H1 (cell line): ENCODE results near the gene LRRC56. TPM values are rescaled to one million over a fixed set of nuclear protein-coding genes. Genes with fewer than 3 reads are reported as not detected.

ENCODE experiments used
- CTCF ChIA-PET: fragments of 300-600 bp; sonication (Branson Sonifier 250); formaldehyde crosslinking; loops from one replicate; lab custom pipeline; 2021; ENCODE audit not compliant: partially characterized antibody; lab: Charles Lee
- POLR2A ChIA-PET: fragments of 300-600 bp; sonication (Branson Sonifier 250); formaldehyde crosslinking; loops from one replicate; lab custom pipeline; 2021; ENCODE audit warnings: inconsistent platforms; ENCODE audit not compliant: partially characterized antibody; lab: Charles Lee
- DNase-seq, 2 experiments: peaks; one replicate each; pipeline versions ENCODE4 v3.0.0 to v3.0.0-alpha.2; 2010 to 2022; ENCODE audit warnings: low spot score in 2 of 2, low read depth in 1 of 2, mixed read lengths in 1 of 2
- FAIRE-seq: peaks from 2 replicates; lab custom pipeline; 2011; peaks lifted over from hg19 to GRCh38; lab: Jason Lieb, UNC
- H2AFZ ChIP-seq: 2 replicates; pipeline ENCODE4 v1.8.1; 2012; ENCODE audit warnings: low read length, inconsistent platforms
- H2AK5ac ChIP-seq: 2 replicates; pipeline ENCODE4 v1.6.1; 2013; ENCODE audit warnings: low read depth, low read length
- H2BK120ac ChIP-seq: replicated peaks from 2 replicates; pipeline ENCODE3; 2013; ENCODE audit warnings: low read depth, low read length, inconsistent platforms
- H2BK12ac ChIP-seq: 2 replicates; pipeline ENCODE4 v1.6.1; 2013; ENCODE audit warnings: low read depth, low read length
- H2BK15ac ChIP-seq: 2 replicates; pipeline ENCODE4 v1.6.1; 2013; ENCODE audit warnings: low read length
- H2BK20ac ChIP-seq: 2 replicates; pipeline ENCODE4 v1.6.1; 2013; ENCODE audit warnings: low read length
- H2BK5ac ChIP-seq: 2 replicates; pipeline ENCODE4 v1.6.1; 2013; ENCODE audit warnings: low read depth, low read length
- H3K14ac ChIP-seq: 2 replicates; pipeline ENCODE4 v1.6.1; 2013; ENCODE audit warnings: inconsistent platforms; ENCODE audit not compliant: insufficient read length
- H3K18ac ChIP-seq: 2 replicates; pipeline ENCODE4 v1.6.1; 2013; ENCODE audit warnings: low read length; ENCODE audit errors: extremely low read depth
- H3K23ac ChIP-seq: 2 replicates; pipeline ENCODE4 v1.6.1; 2013; ENCODE audit warnings: inconsistent platforms; ENCODE audit not compliant: insufficient read length
- H3K23me2 ChIP-seq: 2 replicates; pipeline ENCODE4 v1.6.1; 2013; ENCODE audit warnings: low read depth, low read length
- H3K27ac ChIP-seq: 2 replicates; pipeline ENCODE4 v1.6.1; 2011; ENCODE audit warnings: low read depth, low read length, inconsistent platforms
- H3K27me3 ChIP-seq, 4 experiments: replicated peaks in 1 of 4; 1 replicate in 1 of 4; 2 replicates in 3 of 4; pipeline versions ENCODE4 v1.6.1 to v1.8.1; 2011 to 2013; ENCODE audit warnings: low read length in 3 of 4, mild to moderate bottlenecking in 3 of 4, inconsistent platforms in 2 of 4, mixed read lengths in 2 of 4, moderate library complexity in 1 of 4; ENCODE audit not compliant: control insufficient read depth in 3 of 4, insufficient read depth in 3 of 4; ENCODE audit errors: extremely low read depth in 1 of 4
- H3K36me3 ChIP-seq, 4 experiments: 2 replicates each; pipeline versions ENCODE4 v1.6.1 to v1.8.1; 2011 to 2013; ENCODE audit warnings: mild to moderate bottlenecking in 4 of 4, low read length in 3 of 4, moderate library complexity in 2 of 4, control low read depth in 1 of 4, inconsistent platforms in 1 of 4; ENCODE audit not compliant: insufficient read depth in 4 of 4, control insufficient read depth in 2 of 4
- H3K4ac ChIP-seq: replicated peaks from 2 replicates; pipeline ENCODE3; 2013; ENCODE audit warnings: low read length, low read depth, mixed read lengths, inconsistent platforms; ENCODE audit not compliant: insufficient read length
- H3K4me1 ChIP-seq, 4 experiments: replicated peaks in 1 of 4; 1 replicate in 1 of 4; 2 replicates in 3 of 4; pipeline versions ENCODE4 v1.6.1 to v1.8.1; 2011 to 2013; ENCODE audit warnings: low read length in 3 of 4, inconsistent platforms in 2 of 4, mixed read lengths in 1 of 4; ENCODE audit not compliant: insufficient read depth in 4 of 4, control insufficient read depth in 3 of 4
- H3K4me2 ChIP-seq, 2 experiments: 2 replicates each; pipeline versions ENCODE4 v1.6.1 to v1.8.1; 2011 to 2013; ENCODE audit warnings: low read depth in 2 of 2, low read length in 2 of 2, control low read depth in 1 of 2, inconsistent platforms in 1 of 2, mild to moderate bottlenecking in 1 of 2; ENCODE audit not compliant: insufficient read depth in 1 of 2
- H3K4me3 ChIP-seq, 4 experiments: fragments of 200-600, 300-600 bp in 1 of 4; sonication (generic), shearing (Covaris generic), sonication (Bioruptor Twin) in 1 of 4; 2 replicates each; pipeline versions ENCODE4 v1.5.1 to v1.8.1; 2011 to 2016; ENCODE audit warnings: low read length in 4 of 4, low read depth in 3 of 4, control low read depth in 2 of 4, inconsistent platforms in 2 of 4, mild to moderate bottlenecking in 2 of 4, mixed read lengths in 1 of 4, moderate library complexity in 1 of 4; ENCODE audit not compliant: insufficient read depth in 2 of 4; ENCODE audit errors: extremely low read depth in 1 of 4
- H3K56ac ChIP-seq: replicated peaks from 2 replicates; pipeline ENCODE3; 2013; ENCODE audit warnings: low read depth, mild to moderate bottlenecking, mixed read lengths, low read length, inconsistent platforms; ENCODE audit not compliant: insufficient read length
- H3K79me1 ChIP-seq: 2 replicates; pipeline ENCODE4 v1.6.1; 2013; ENCODE audit warnings: low read depth, low read length, control low read depth
- H3K79me2 ChIP-seq, 2 experiments: 2 replicates each; pipeline versions ENCODE4 v1.6.1 to v1.8.1; 2012 to 2013; ENCODE audit warnings: low read length in 2 of 2, mild to moderate bottlenecking in 2 of 2, inconsistent platforms in 1 of 2; ENCODE audit not compliant: insufficient read depth in 2 of 2, control insufficient read depth in 1 of 2
- H3K9ac ChIP-seq, 4 experiments: replicated peaks in 1 of 4; 1 replicate in 1 of 4; 2 replicates in 3 of 4; pipeline versions ENCODE4 v1.6.1 to v1.8.1; 2011 to 2013; ENCODE audit warnings: low read depth in 3 of 4, low read length in 3 of 4, control low read depth in 2 of 4, mild to moderate bottlenecking in 2 of 4, moderate library complexity in 2 of 4, inconsistent platforms in 1 of 4; ENCODE audit errors: extremely low read depth in 1 of 4
- H3K9me3 ChIP-seq, 2 experiments: 2 replicates each; pipeline versions ENCODE4 v1.6.1 to v1.8.1; 2012 to 2013; ENCODE audit warnings: mild to moderate bottlenecking in 2 of 2, moderate library complexity in 2 of 2, control low read depth in 1 of 2, inconsistent platforms in 1 of 2, low read depth in 1 of 2, low read length in 1 of 2, mixed read lengths in 1 of 2; ENCODE audit not compliant: insufficient read depth in 2 of 2
- H4K20me1 ChIP-seq, 2 experiments: replicated peaks in 1 of 2; 2 replicates each; pipeline versions ENCODE3 to v1.8.1; 2011 to 2013; ENCODE audit warnings: inconsistent platforms in 2 of 2, low read length in 2 of 2, mild to moderate bottlenecking in 1 of 2; ENCODE audit not compliant: insufficient read depth in 2 of 2, control insufficient read depth in 1 of 2
- H4K5ac ChIP-seq: 2 replicates; pipeline ENCODE4 v1.6.1; 2013; ENCODE audit warnings: low read length, low read depth, mixed read lengths, inconsistent platforms; ENCODE audit not compliant: insufficient read length
- H4K8ac ChIP-seq: 2 replicates; pipeline ENCODE4 v1.8.0; 2013; ENCODE audit warnings: mild to moderate bottlenecking, moderate library complexity, low read length, inconsistent platforms; ENCODE audit not compliant: insufficient read depth; ENCODE audit errors: extremely low read depth
- H4K91ac ChIP-seq: replicated peaks from 2 replicates; pipeline ENCODE3; 2013; ENCODE audit warnings: low read length, mixed read lengths, inconsistent platforms; ENCODE audit not compliant: insufficient read length
- CHD1 ChIP-seq: IDR thresholded peaks from 2 replicates; pipeline ENCODE4 v1.6.1; 2012; ENCODE audit warnings: low read depth, low read length, improper control_type of control experiment
- HDAC2 ChIP-seq, 2 experiments: fragments of 300-600 bp in 1 of 2; sonication (generic) in 1 of 2; IDR thresholded peaks; 2 replicates each; pipeline ENCODE4 v1.6.1; 2011 to 2012; ENCODE audit warnings: low read depth in 2 of 2, low read length in 2 of 2, mild to moderate bottlenecking in 2 of 2, moderate library complexity in 2 of 2, borderline replicate concordance in 1 of 2, inconsistent platforms in 1 of 2
- RBBP5 ChIP-seq: IDR thresholded peaks from 2 replicates; pipeline ENCODE4 v1.7.1; 2012; ENCODE audit warnings: low read depth, mild to moderate bottlenecking, inconsistent platforms, low read length, moderate library complexity, borderline replicate concordance
- SAP30 ChIP-seq: fragments of 300-600 bp; sonication (generic); IDR thresholded peaks from 2 replicates; pipeline ENCODE4 v1.7.1; 2012; ENCODE audit warnings: low read length, moderate library complexity, mild to moderate bottlenecking, inconsistent platforms; ENCODE audit not compliant: insufficient read depth, insufficient replicate concordance
- SIN3A ChIP-seq, 2 experiments: IDR thresholded peaks in 1 of 2; conservative IDR thresholded peaks in 1 of 2; 2 replicates each; pipeline ENCODE4 v1.6.1; 2011 to 2012; ENCODE audit warnings: low read length in 2 of 2, improper control_type of control experiment in 1 of 2, low read depth in 1 of 2, mild to moderate bottlenecking in 1 of 2
- WGBS, 2 experiments: shearing (Covaris generic) in 1 of 2; methylation state at CpG; one replicate each; pipeline versions ENCODE4 v1.1.6 to v1.1.7; 2013 to 2015; ENCODE audit warnings: low lambda C conversion rate in 2 of 2, mixed read lengths in 2 of 2, inconsistent platforms in 1 of 2, low coverage in 1 of 2, missing lambda C conversion rate in 1 of 2; ENCODE audit not compliant: insufficient replicate concordance in 2 of 2, insufficient coverage in 1 of 2, insufficient read length in 1 of 2; ENCODE audit errors: extremely low coverage in 1 of 2, missing lambda C conversion rate in 1 of 2; 5-methylcytosine and 5-hydroxymethylcytosine counted together
- polyA plus RNA-seq, 7 experiments: library from polyadenylated mRNA; depleted of rRNA in 3 of 7; stranded (reverse) in 5 of 7; unstranded in 2 of 7; fragments of >200 nt in 5 of 7; fragments of 200-250 nt in 2 of 7; gene quantifications; 1 replicate in 5 of 7; 2 replicates in 1 of 7; 4 replicates in 1 of 7; pipeline versions ENCODE4 v1.2.1 to v1.2.3, GENCODE V29; 2011 to 2013; ENCODE audit warnings: missing spikeins in 2 of 7, mixed read lengths in 2 of 7
- total RNA-seq: library from RNA; stranded (reverse); fragmentation: NEBNext Ultra II Directional; extraction: Animal tissue kit (Norgen Biotek cat#: 25700); gene quantifications from 2 replicates; pipeline ENCODE4 v1.2.1, GENCODE V29; 2021
- TF ChIP-seq, protein P1 (sequence below): IDR thresholded peaks from 2 replicates; pipeline ENCODE4 v1.6.1; 2012; ENCODE audit warnings: low read length, inconsistent platforms
- TF ChIP-seq, protein P2 (sequence below): IDR thresholded peaks from 2 replicates; pipeline ENCODE4 v1.6.1; 2011; ENCODE audit warnings: low read length, improper control_type of control experiment

LRRC56 gene
- total and polyA plus RNA-seq, 2 of the 8 experiments (the other 6 are each of a cell fraction or from before 2014, with no cell fraction given): 0.94 to 1.9 TPM

DNA sequence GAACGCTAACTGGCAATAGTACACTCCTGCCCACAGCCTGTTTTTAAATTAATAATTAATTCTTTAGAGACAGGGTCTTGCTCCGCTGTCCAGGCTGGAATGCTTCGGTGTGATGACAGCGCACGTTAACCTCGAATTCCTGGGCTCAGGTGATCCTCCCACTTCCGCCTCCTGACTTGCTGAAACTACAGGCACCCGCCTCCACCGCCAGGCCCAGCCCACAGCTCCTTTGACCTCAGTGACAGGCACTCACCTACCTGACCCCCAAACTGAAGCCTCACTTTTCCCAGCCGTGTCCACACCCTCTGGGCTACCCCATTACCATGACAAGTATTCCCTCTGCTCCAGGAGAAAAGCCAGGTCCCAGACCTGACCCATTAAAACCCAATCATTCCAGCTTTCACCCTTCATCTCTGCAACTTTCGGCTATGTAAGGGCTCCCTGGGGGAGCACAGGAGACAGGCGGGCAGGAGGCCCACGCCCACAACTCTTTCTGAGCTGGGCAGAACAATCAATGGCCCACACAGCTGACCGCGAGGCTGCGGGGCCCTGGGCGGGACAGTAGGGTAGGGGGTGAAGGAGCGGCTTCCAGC, 22.5 kb downstream of the LRRC56 start:
- H3K27ac ChIP-seq: no peak overlapping the region
- no peak overlapping the region for H3K4ac ChIP-seq
- peaks cover 0 to 4% of the 10 kb centered on the region in 2 experiments; a peak in 1 of 4 replicates for H3K79me2 ChIP-seq
- H3K27me3 ChIP-seq: peaks cover 13 to 29% (median 26%) of the 10 kb centered on the region in 4 experiments
- H3K14ac ChIP-seq: no peak overlapping the region
- peak overlapping the region; percentile 49 for H4K91ac ChIP-seq
- no peak overlapping the region for H4K5ac ChIP-seq
- H3K4me2 ChIP-seq: peak overlapping the region; percentile 74 to 75
- no peak overlapping the region; a peak in 1 of 7 replicates for H3K9ac ChIP-seq
- H4K8ac ChIP-seq: no peak overlapping the region
- no peak overlapping the region for H2AFZ ChIP-seq
- peaks cover 0 to 32% (median 12%) of the 10 kb centered on the region in 4 experiments; a peak in 6 of 7 replicates for H3K4me1 ChIP-seq
- H3K18ac ChIP-seq: peak overlapping the region; percentile 60
- H3K56ac ChIP-seq: no peak overlapping the region
- H3K9me3 ChIP-seq: no peaks in the 10 kb centered on the region
- DNase-seq (peak in 1 of 2 experiments; percentile 60), FAIRE-seq (no peak)
- no peak overlapping the region for H2BK20ac ChIP-seq
- H2BK120ac ChIP-seq: no peak overlapping the region
- H3K79me1 ChIP-seq: peaks cover 8% of the 10 kb centered on the region
- peak overlapping the region; percentile 50; the same call in 1 of the 2 replicates for H2BK12ac ChIP-seq
- H3K4me3 ChIP-seq: peak overlapping the region; percentile 48 to 64 (median 48)
- POLR2A ChIA-PET: interaction anchor here (0.9 to 2.4 kb wide), 7 partner anchors 9 to 237 kb away, joined by 3 to 12 read pairs (median 4); partner anchors contain the start of gene HRAS
- peaks cover 9 to 19% of the 10 kb centered on the region in 2 experiments for H4K20me1 ChIP-seq
- no peak overlapping the region for H2BK15ac ChIP-seq
- no peak overlapping the region for H3K23ac ChIP-seq
- H2AK5ac ChIP-seq: no peak overlapping the region
- WGBS, 2 experiments: 52% methylated on average over 17 of the region's 18 CpGs; no CpG with 5 or more reads in 1 of the 2 experiments
- H3K23me2 ChIP-seq: peaks cover 19% of the 10 kb centered on the region; the same call in 1 of the 2 replicates
- H3K36me3 ChIP-seq: peaks cover 0 to 8% (median 4%) of the 10 kb centered on the region in 4 experiments; a peak in 5 of 8 replicates
- CTCF ChIA-PET: interaction anchor here (0.6 to 1.5 kb wide), 5 partner anchors 13 to 238 kb away, joined by 3 to 6 read pairs (median 5); partner anchors contain the start of gene PHRF1
- H2BK5ac ChIP-seq: peak overlapping the region; percentile 66; the same call in 1 of the 2 replicates
- peak; percentile 28 to 59; a peak in 1 of 4 replicates for TF ChIP-seq SIN3A (conservative IDR thresholded peaks at IDR 0.05 in 1 of 2, IDR thresholded peaks at IDR 0.05 in 1 of 2; ENCODE audit: low read depth in 1 of 2, low read length in 2 of 2)
- TF ChIP-seq CHD1: no peak
- TF ChIP-seq, protein P1, sequence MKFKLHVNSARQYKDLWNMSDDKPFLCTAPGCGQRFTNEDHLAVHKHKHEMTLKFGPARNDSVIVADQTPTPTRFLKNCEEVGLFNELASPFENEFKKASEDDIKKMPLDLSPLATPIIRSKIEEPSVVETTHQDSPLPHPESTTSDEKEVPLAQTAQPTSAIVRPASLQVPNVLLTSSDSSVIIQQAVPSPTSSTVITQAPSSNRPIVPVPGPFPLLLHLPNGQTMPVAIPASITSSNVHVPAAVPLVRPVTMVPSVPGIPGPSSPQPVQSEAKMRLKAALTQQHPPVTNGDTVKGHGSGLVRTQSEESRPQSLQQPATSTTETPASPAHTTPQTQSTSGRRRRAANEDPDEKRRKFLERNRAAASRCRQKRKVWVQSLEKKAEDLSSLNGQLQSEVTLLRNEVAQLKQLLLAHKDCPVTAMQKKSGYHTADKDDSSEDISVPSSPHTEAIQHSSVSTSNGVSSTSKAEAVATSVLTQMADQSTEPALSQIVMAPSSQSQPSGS: no peak
- TF ChIP-seq RBBP5: no peak
- no peak for TF ChIP-seq HDAC2 (IDR thresholded peaks at IDR 0.05; ENCODE audit: borderline replicate concordance in 1 of 2, low read depth in 2 of 2, low read length in 2 of 2)
- TF ChIP-seq SAP30: no peak
- TF ChIP-seq, protein P2, sequence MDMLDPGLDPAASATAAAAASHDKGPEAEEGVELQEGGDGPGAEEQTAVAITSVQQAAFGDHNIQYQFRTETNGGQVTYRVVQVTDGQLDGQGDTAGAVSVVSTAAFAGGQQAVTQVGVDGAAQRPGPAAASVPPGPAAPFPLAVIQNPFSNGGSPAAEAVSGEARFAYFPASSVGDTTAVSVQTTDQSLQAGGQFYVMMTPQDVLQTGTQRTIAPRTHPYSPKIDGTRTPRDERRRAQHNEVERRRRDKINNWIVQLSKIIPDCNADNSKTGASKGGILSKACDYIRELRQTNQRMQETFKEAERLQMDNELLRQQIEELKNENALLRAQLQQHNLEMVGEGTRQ: no peak
